MCF 10A (cell line): ENCODE data around the gene PCSK1. TPM values are rescaled to one million over a fixed set of nuclear protein-coding genes. Genes with fewer than 3 reads are reported as not detected.

Experiments used
- BruUV-seq: library from RNA; stranded (reverse); fragments of 400-500 nt; replicated peaks from 2 replicates; lab custom pipeline; 2021; lab: Mats Ljungman, UMichigan
- CTCF ChIA-PET: fragments of 300-600 bp; sonication (Branson Sonifier 250); formaldehyde crosslinking; extraction: SDS; loops from one replicate; lab custom pipeline; 2021; ENCODE audit warnings: antibody characterized with exemption, inconsistent platforms; lab: Yijun Ruan, JAX
- POLR2A ChIA-PET: fragments of 300-600, 350-650 bp; sonication (Branson Sonifier 250); formaldehyde crosslinking; extraction: SDS; loops from one replicate; lab custom pipeline; 2020; ENCODE audit warnings: antibody characterized with exemption, inconsistent platforms; lab: Yijun Ruan, JAX
- DNase-seq: peaks from one replicate; pipeline ENCODE4 v3.0.0-alpha.2; 2018; ENCODE audit not compliant: unreplicated experiment
- H3K27ac Mint-ChIP-seq: one replicate; pipeline ENCODE4 v1.8.0; 2022; ENCODE audit warnings: mild to moderate bottlenecking, low read depth, mixed read lengths; ENCODE audit not compliant: unreplicated experiment
- H3K27me3 Mint-ChIP-seq: one replicate; pipeline ENCODE4 v1.8.0; 2022; ENCODE audit warnings: mixed read lengths; ENCODE audit not compliant: insufficient read depth, unreplicated experiment
- H3K36me3 Mint-ChIP-seq: one replicate; pipeline ENCODE4 v1.8.0; 2022; ENCODE audit warnings: mild to moderate bottlenecking, moderate library complexity, mixed read lengths; ENCODE audit not compliant: insufficient read depth, unreplicated experiment
- H3K4me1 Mint-ChIP-seq: one replicate; pipeline ENCODE4 v1.8.0; 2022; ENCODE audit warnings: mixed read lengths; ENCODE audit not compliant: insufficient read depth, unreplicated experiment
- H3K4me3 Mint-ChIP-seq: one replicate; pipeline ENCODE4 v1.8.0; 2022; ENCODE audit warnings: mild to moderate bottlenecking, moderate library complexity, mixed read lengths; ENCODE audit not compliant: unreplicated experiment
- H3K9me3 Mint-ChIP-seq: one replicate; pipeline ENCODE4 v1.8.0; 2022; ENCODE audit warnings: mixed read lengths; ENCODE audit not compliant: unreplicated experiment
- intact Hi-C: fragments of 100-400 bp; cut with micrococcal nuclease; formaldehyde crosslinking; loops from 2 replicates; pipeline ENCODE4 v1.14.1; 2022
- total RNA-seq: library from RNA; stranded (reverse); gene quantifications from 2 replicates; pipeline ENCODE4 v1.2.3, GENCODE V29; 2022
- TF ChIP-seq, protein P1 (sequence below): fragments of 200-600 bp; IDR thresholded peaks from one replicate; pipeline ENCODE4 v1.8.0; 2022; ENCODE audit warnings: antibody characterized with exemption, mild to moderate bottlenecking; ENCODE audit not compliant: unreplicated experiment

The PCSK1 gene
- total RNA-seq, 1 experiment from 2014 or later, result 2.8 TPM

DNA sequence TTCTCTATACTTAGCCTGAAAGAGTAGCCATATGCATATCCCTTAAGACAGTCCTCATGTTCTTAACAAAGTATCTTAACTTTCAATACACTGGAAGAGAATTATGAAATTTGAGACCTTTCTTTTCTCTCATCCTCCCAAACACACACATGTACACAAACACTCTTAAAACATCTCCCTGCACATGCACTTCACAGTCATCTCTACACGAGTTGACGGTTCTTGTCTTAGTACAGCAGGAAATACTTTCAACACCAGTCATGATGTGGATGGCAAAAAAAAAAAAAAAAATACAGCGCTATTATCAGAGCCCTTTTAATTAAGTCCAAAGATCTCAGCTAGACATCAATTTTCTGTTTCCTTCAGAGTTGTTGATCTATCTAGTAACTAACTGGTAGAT lies 43.6 kb upstream of the PCSK1 start:
- CTCF ChIA-PET, result interaction anchor here (0.6 to 1.2 kb wide), 2 partner anchors 21 to 276 kb away, joined by 3 to 4 read pairs; no protein-coding TSS in a partner anchor
- peaks cover 6% of the 10 kb centered on the region for H3K4me1 Mint-ChIP-seq
- H3K27ac Mint-ChIP-seq, result no peak overlapping the region
- H3K4me3 Mint-ChIP-seq, result no peak overlapping the region
- TF ChIP-seq, protein P1, sequence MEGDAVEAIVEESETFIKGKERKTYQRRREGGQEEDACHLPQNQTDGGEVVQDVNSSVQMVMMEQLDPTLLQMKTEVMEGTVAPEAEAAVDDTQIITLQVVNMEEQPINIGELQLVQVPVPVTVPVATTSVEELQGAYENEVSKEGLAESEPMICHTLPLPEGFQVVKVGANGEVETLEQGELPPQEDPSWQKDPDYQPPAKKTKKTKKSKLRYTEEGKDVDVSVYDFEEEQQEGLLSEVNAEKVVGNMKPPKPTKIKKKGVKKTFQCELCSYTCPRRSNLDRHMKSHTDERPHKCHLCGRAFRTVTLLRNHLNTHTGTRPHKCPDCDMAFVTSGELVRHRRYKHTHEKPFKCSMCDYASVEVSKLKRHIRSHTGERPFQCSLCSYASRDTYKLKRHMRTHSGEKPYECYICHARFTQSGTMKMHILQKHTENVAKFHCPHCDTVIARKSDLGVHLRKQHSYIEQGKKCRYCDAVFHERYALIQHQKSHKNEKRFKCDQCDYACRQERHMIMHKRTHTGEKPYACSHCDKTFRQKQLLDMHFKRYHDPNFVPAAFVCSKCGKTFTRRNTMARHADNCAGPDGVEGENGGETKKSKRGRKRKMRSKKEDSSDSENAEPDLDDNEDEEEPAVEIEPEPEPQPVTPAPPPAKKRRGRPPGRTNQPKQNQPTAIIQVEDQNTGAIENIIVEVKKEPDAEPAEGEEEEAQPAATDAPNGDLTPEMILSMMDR, result no peak
- H3K27me3 Mint-ChIP-seq, result no peaks in the 10 kb centered on the region
- H3K36me3 Mint-ChIP-seq, result no peaks in the 10 kb centered on the region
- no peaks in the 10 kb centered on the region for H3K9me3 Mint-ChIP-seq
- POLR2A ChIA-PET, result interaction anchor here (0.6 to 0.7 kb wide), 2 partner anchors 37 to 54 kb away, joined by 3 to 5 read pairs; no protein-coding TSS in a partner anchor
- no peak for DNase-seq
- intact Hi-C loops, result no loop called here
- BruUV-seq, result no TSS peak

DNA sequence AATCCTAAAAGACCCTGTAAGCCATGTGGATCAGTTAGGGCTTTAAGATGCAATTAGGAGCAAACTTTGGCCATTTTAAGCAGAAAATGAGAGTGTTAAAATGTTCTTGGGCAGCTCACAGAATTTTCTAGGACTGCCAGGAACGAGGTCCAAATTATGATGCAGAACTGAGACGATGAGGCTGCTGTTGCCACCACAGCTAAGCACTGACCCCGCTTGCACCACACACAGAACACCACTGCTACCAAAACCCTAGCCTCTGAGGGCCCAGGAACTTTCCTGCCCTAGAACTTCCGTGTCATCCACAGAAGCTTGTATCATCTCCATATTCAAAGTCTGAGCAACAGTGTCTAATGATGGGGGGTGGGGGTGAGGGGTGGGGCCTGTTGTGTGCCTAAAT lies 41.0 kb upstream of the PCSK1 start:
- TF ChIP-seq, protein P1, result no peak
- Mint-ChIP-seq H3K27me3 (no peaks in the 10 kb centered on the region), H3K4me1 (peaks cover 6% of the 10 kb centered on the region), H3K27ac (no peak overlapping the region), H3K36me3 (no peaks in the 10 kb centered on the region), H3K4me3 (no peak overlapping the region), H3K9me3 (no peaks in the 10 kb centered on the region)
- intact Hi-C loops, result no loop called here
- ChIA-PET CTCF (no interaction called here), POLR2A (no interaction called here)
- DNase-seq, result no peak
- BruUV-seq, result no TSS peak

DNA sequence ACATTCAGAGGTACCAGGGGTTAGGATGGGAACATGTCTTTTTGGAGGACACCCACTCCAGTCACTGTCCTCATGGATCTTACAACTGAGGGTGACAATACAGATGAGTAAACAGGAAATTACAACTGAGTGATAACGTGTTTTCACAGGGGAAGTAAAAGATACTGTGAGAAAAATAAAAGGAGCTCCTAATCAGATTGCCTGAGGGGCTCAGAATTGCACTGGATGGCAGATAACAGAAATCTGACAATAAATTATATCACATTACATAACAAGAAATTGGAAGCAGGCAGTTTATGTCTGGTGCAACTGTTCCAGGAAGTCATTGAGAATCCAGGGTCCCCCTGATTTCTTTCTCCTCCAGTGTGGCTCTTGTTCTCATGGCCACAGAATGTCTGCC lies 40.1 kb upstream of the PCSK1 start:
- H3K9me3 Mint-ChIP-seq, result no peaks in the 10 kb centered on the region
- H3K36me3 Mint-ChIP-seq, result no peaks in the 10 kb centered on the region
- peaks cover 6% of the 10 kb centered on the region for H3K4me1 Mint-ChIP-seq
- DNase-seq, result no peak
- intact Hi-C loops, result no loop called here
- no peak overlapping the region for H3K27ac Mint-ChIP-seq
- H3K27me3 Mint-ChIP-seq, result no peaks in the 10 kb centered on the region
- POLR2A ChIA-PET, result no interaction called here
- CTCF ChIA-PET, result interaction anchor here (0.6 kb wide), 1 partner anchor 12 kb away, joined by 3 read pairs; no protein-coding TSS in a partner anchor
- no peak overlapping the region for H3K4me3 Mint-ChIP-seq
- BruUV-seq, result no TSS peak
- TF ChIP-seq, protein P1, result no peak

DNA sequence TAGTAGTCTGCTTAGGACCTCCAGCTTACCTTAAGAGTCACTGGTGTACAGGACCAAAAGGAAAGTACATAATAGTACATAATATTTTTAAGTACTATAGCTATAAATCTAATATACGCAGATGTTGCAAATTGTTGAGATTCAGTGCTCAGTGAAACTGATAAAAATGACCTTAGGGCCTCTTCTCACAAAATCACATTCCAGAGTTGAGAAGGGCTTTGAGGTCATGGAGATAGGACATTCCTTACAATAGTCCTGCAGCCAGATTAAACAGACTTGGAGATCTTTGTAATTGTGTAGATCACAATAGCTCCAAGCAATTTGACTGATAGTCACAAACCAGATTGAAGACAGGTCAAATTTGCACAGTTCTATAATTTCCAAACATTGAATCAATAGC lies 37.7 kb upstream of the PCSK1 start:
- no peaks in the 10 kb centered on the region for H3K4me1 Mint-ChIP-seq
- no peak overlapping the region for H3K27ac Mint-ChIP-seq
- H3K4me3 Mint-ChIP-seq, result no peak overlapping the region
- intact Hi-C loops, result no loop called here
- H3K36me3 Mint-ChIP-seq, result no peaks in the 10 kb centered on the region
- DNase-seq, result no peak
- TF ChIP-seq, protein P1, result no peak
- no peaks in the 10 kb centered on the region for H3K27me3 Mint-ChIP-seq
- no TSS peak for BruUV-seq
- no peaks in the 10 kb centered on the region for H3K9me3 Mint-ChIP-seq
- CTCF ChIA-PET, result no interaction called here
- POLR2A ChIA-PET, result interaction anchor here (0.7 to 1.8 kb wide), 4 partner anchors 9 to 120 kb away, joined by 3 to 5 read pairs (median 4); no protein-coding TSS in a partner anchor
